CD8-positive, alpha-beta memory T cell (primary cell): ENCODE results near the gene BRSK2. TPM values are rescaled to one million over a fixed set of nuclear protein-coding genes. Genes with fewer than 3 reads are reported as not detected.
"Not testable (repeated sequence)": the region's sequence is repeated elsewhere in the genome, so short reads cannot be mapped to it uniquely, and the experiment has no call there.

Experiments used
- CTCF ChIA-PET: fragments of 350-600 bp; sonication (Branson Sonifier 250); formaldehyde crosslinking; loops from one replicate; lab custom pipeline; 2021; ENCODE audit warnings: antibody characterized with exemption; lab: Charles Lee
- POLR2A ChIA-PET: fragments of 350-600 bp; sonication (Branson Sonifier 250); formaldehyde crosslinking; loops from one replicate; lab custom pipeline; 2021; ENCODE audit warnings: antibody characterized with exemption; lab: Charles Lee
- DNase-seq, 5 donors: peaks; one replicate each; pipeline versions ENCODE4 v3.0.0 to v3.0.0-alpha.2; 2020 to 2022; ENCODE audit warnings: mixed read lengths in 1 of 5
- H3K27ac ChIP-seq: one replicate; pipeline ENCODE4 v1.7.0; 2013; ENCODE audit warnings: low read depth, mild to moderate bottlenecking, low read length, moderate library complexity
- H3K27me3 ChIP-seq: 2 replicates; pipeline ENCODE4 v1.7.0; 2013; ENCODE audit warnings: low read length, mild to moderate bottlenecking; ENCODE audit not compliant: insufficient read depth, poor library complexity, severe bottlenecking
- H3K36me3 ChIP-seq: 2 replicates; pipeline ENCODE4 v1.7.0; 2013; ENCODE audit warnings: mild to moderate bottlenecking, low read length, moderate library complexity; ENCODE audit not compliant: insufficient read depth
- H3K4me1 ChIP-seq: 2 replicates; pipeline ENCODE4 v1.7.0; 2013; ENCODE audit warnings: mild to moderate bottlenecking, low read length, moderate library complexity; ENCODE audit not compliant: insufficient read depth
- H3K4me3 ChIP-seq: 2 replicates; pipeline ENCODE4 v1.7.0; 2013; ENCODE audit warnings: mild to moderate bottlenecking, low read length
- H3K9me3 ChIP-seq: 2 replicates; pipeline ENCODE4 v1.7.0; 2013; ENCODE audit warnings: mild to moderate bottlenecking, low read length
- H3K27ac Mint-ChIP-seq, 8 donors: one replicate each; pipeline ENCODE4 v1.8.0; 2020 to 2021; ENCODE audit warnings: mixed read lengths in 8 of 8, mild to moderate bottlenecking in 6 of 8, inconsistent platforms in 3 of 8, moderate library complexity in 3 of 8
- H3K27me3 Mint-ChIP-seq, 2 donors: one replicate each; pipeline ENCODE4 v1.8.0; 2020 to 2021; ENCODE audit warnings: mixed read lengths in 2 of 2, mild to moderate bottlenecking in 1 of 2, moderate library complexity in 1 of 2
- H3K36me3 Mint-ChIP-seq, 3 donors: one replicate each; pipeline ENCODE4 v1.8.0; 2020 to 2021; ENCODE audit warnings: mixed read lengths in 3 of 3, inconsistent platforms in 1 of 3, mild to moderate bottlenecking in 1 of 3
- H3K4me1 Mint-ChIP-seq, 3 donors: one replicate each; pipeline ENCODE4 v1.8.0; 2020 to 2021; ENCODE audit warnings: mixed read lengths in 3 of 3, inconsistent platforms in 1 of 3, mild to moderate bottlenecking in 1 of 3
- H3K4me3 Mint-ChIP-seq, 7 donors: one replicate each; pipeline ENCODE4 v1.8.0; 2020 to 2021; ENCODE audit warnings: mixed read lengths in 7 of 7, mild to moderate bottlenecking in 6 of 7, moderate library complexity in 4 of 7, inconsistent platforms in 2 of 7
- H3K9me3 Mint-ChIP-seq, 5 donors: one replicate each; pipeline ENCODE4 v1.8.0; 2020 to 2022; ENCODE audit warnings: mixed read lengths in 5 of 5, mild to moderate bottlenecking in 3 of 5, moderate library complexity in 2 of 5, inconsistent platforms in 1 of 5
- polyA plus RNA-seq: library from polyadenylated mRNA; unstranded; fragments of 300-500 nt; fragmentation: Illumina TruSeq; gene quantifications from one replicate; pipeline ENCODE4 v1.2.3, GENCODE V29; 2021
- total RNA-seq, 2 experiments: library from RNA; stranded (reverse); gene quantifications; one replicate each; pipeline ENCODE4 v1.2.3, GENCODE V29; 2021

The BRSK2 gene
- total and polyA plus RNA-seq, 3 experiments from 2014 or later = 0.23 to 0.59 (median 0.35) TPM

GRCh38 chr11:1419811-1420210, 30.1 kb downstream of the BRSK2 start:
- DNase-seq = no peak
- POLR2A ChIA-PET = no interaction called here
- no peaks in the 10 kb centered on the region for H3K4me1 Mint-ChIP-seq
- no peaks in the 10 kb centered on the region for H3K4me1 ChIP-seq
- H3K27ac ChIP-seq = no peak overlapping the region
- H3K36me3 ChIP-seq = no peaks in the 10 kb centered on the region
- H3K4me3 Mint-ChIP-seq = no peak overlapping the region
- H3K36me3 Mint-ChIP-seq = peaks cover 0 to 3% (median 1%) of the 10 kb centered on the region in 3 donors
- H3K4me3 ChIP-seq = no peak overlapping the region
- H3K9me3 Mint-ChIP-seq = peaks cover 0 to 30% (median 24%) of the 10 kb centered on the region in 5 donors
- CTCF ChIA-PET = interaction anchor here (1.0 kb wide), 1 partner anchor 155 kb away, joined by 3 read pairs; no protein-coding TSS in a partner anchor
- H3K27me3 Mint-ChIP-seq = peaks cover 0 to 3% of the 10 kb centered on the region in 2 donors
- H3K27me3 ChIP-seq = no peaks in the 10 kb centered on the region
- H3K9me3 ChIP-seq = peaks cover 20% of the 10 kb centered on the region
- peak overlapping the region in 1 of 8 donors; percentile 60 for H3K27ac Mint-ChIP-seq

GRCh38 chr11:1421291-1421690, 31.6 kb downstream of the BRSK2 start:
- Histone ChIP-seq H3K36me3 (no peaks in the 10 kb centered on the region), H3K4me3 (no peak overlapping the region), H3K4me1 (no peaks in the 10 kb centered on the region), H3K27me3 (no peaks in the 10 kb centered on the region), H3K9me3 (peaks cover 20% of the 10 kb centered on the region), H3K27ac (no peak overlapping the region)
- ChIA-PET CTCF (no interaction called here), POLR2A (no interaction called here)
- H3K9me3 Mint-ChIP-seq = peaks cover 0 to 28% (median 24%) of the 10 kb centered on the region in 5 donors
- H3K27ac Mint-ChIP-seq = no peak overlapping the region
- DNase-seq = no peak
- no peak overlapping the region for H3K4me3 Mint-ChIP-seq
- no peaks in the 10 kb centered on the region for H3K4me1 Mint-ChIP-seq
- peaks cover 0 to 3% of the 10 kb centered on the region in 2 donors for H3K27me3 Mint-ChIP-seq
- H3K36me3 Mint-ChIP-seq = peaks cover 0 to 3% (median 1%) of the 10 kb centered on the region in 3 donors

GRCh38 chr11:1422481-1422880, 32.7 kb downstream of the BRSK2 start:
- Histone ChIP-seq H3K27me3 (no peaks in the 10 kb centered on the region), H3K4me1 (no peaks in the 10 kb centered on the region), H3K36me3 (no peaks in the 10 kb centered on the region), H3K9me3 (peaks cover 13% of the 10 kb centered on the region), H3K4me3 (no peak overlapping the region), H3K27ac (no peak overlapping the region)
- Mint-ChIP-seq H3K27ac (no peak overlapping the region), H3K9me3 (peaks cover 0 to 21% (median 15%) of the 10 kb centered on the region in 5 donors), H3K4me1 (no peaks in the 10 kb centered on the region), H3K36me3 (peaks cover 0 to 3% (median 1%) of the 10 kb centered on the region in 3 donors), H3K4me3 (no peak overlapping the region), H3K27me3 (peaks cover 0 to 3% of the 10 kb centered on the region in 2 donors)
- no peak for DNase-seq
- ChIA-PET POLR2A (no interaction called here), CTCF (no interaction called here)

GRCh38 chr11:1422981-1423380, 33.2 kb downstream of the BRSK2 start:
- ChIA-PET POLR2A (no interaction called here), CTCF (no interaction called here)
- Mint-ChIP-seq H3K27me3 (peaks cover 0 to 3% of the 10 kb centered on the region in 2 donors), H3K4me3 (no peak overlapping the region), H3K27ac (no peak overlapping the region), H3K36me3 (peaks cover 0 to 3% (median 1%) of the 10 kb centered on the region in 3 donors), H3K9me3 (peaks cover 0 to 21% (median 15%) of the 10 kb centered on the region in 5 donors), H3K4me1 (no peaks in the 10 kb centered on the region)
- Histone ChIP-seq H3K4me1 (no peaks in the 10 kb centered on the region), H3K4me3 (no peak overlapping the region), H3K36me3 (no peaks in the 10 kb centered on the region), H3K27ac (no peak overlapping the region), H3K27me3 (no peaks in the 10 kb centered on the region), H3K9me3 (peaks cover 12% of the 10 kb centered on the region)
- DNase-seq = no peak

- POLR2A ChIA-PET, H3K4me3 Mint-ChIP-seq, H3K27me3 Mint-ChIP-seq, H3K4me1 Mint-ChIP-seq, H3K27me3 ChIP-seq, H3K36me3 ChIP-seq, H3K27ac ChIP-seq, H3K36me3 Mint-ChIP-seq, DNase-seq, CTCF ChIA-PET, H3K27ac Mint-ChIP-seq, H3K9me3 ChIP-seq, H3K4me3 ChIP-seq, H3K4me1 ChIP-seq: not testable (repeated sequence)
- peaks cover 0 to 19% (median 14%) of the 10 kb centered on the region in 5 donors for H3K9me3 Mint-ChIP-seq
Measured at GRCh38 chr11:1423406-1423805, 33.7 kb downstream of the BRSK2 start.

- H3K4me1 Mint-ChIP-seq = no peaks in the 10 kb centered on the region
- no peaks in the 10 kb centered on the region for H3K27me3 ChIP-seq
- no peaks in the 10 kb centered on the region for H3K36me3 Mint-ChIP-seq
- no peak for DNase-seq
- peaks cover 0 to 3% of the 10 kb centered on the region in 2 donors for H3K27me3 Mint-ChIP-seq
- H3K27ac Mint-ChIP-seq = no peak overlapping the region
- H3K4me1 ChIP-seq = no peaks in the 10 kb centered on the region
- H3K27ac ChIP-seq = no peak overlapping the region
- POLR2A ChIA-PET = no interaction called here
- no peaks in the 10 kb centered on the region for H3K36me3 ChIP-seq
- no peaks in the 10 kb centered on the region for H3K9me3 ChIP-seq
- no peak overlapping the region for H3K4me3 Mint-ChIP-seq
- H3K9me3 Mint-ChIP-seq = peaks cover 0 to 5% (median 3%) of the 10 kb centered on the region in 5 donors
- H3K4me3 ChIP-seq = no peak overlapping the region
- CTCF ChIA-PET = no interaction called here
Measured at GRCh38 chr11:1425006-1425405, 35.3 kb downstream of the BRSK2 start.

GRCh38 chr11:1425439-1425838, 35.7 kb downstream of the BRSK2 start:
- no peaks in the 10 kb centered on the region for H3K4me1 ChIP-seq
- ChIA-PET CTCF (no interaction called here), POLR2A (no interaction called here)
- no peaks in the 10 kb centered on the region for H3K36me3 ChIP-seq
- Mint-ChIP-seq H3K4me1 (no peaks in the 10 kb centered on the region), H3K4me3 (no peak overlapping the region), H3K36me3 (no peaks in the 10 kb centered on the region), H3K27ac (no peak overlapping the region), H3K9me3 (peaks cover 0 to 4% (median 2%) of the 10 kb centered on the region in 5 donors), H3K27me3 (peaks cover 0 to 3% of the 10 kb centered on the region in 2 donors)
- no peak for DNase-seq
- H3K4me3 ChIP-seq = no peak overlapping the region
- H3K27ac ChIP-seq = no peak overlapping the region
- H3K9me3 ChIP-seq = no peaks in the 10 kb centered on the region
- H3K27me3 ChIP-seq = no peaks in the 10 kb centered on the region

GRCh38 chr11:1428762-1429316, 39.1 kb downstream of the BRSK2 start:
- Histone ChIP-seq H3K4me1 (no peaks in the 10 kb centered on the region), H3K27ac (no peak overlapping the region), H3K9me3 (no peaks in the 10 kb centered on the region), H3K27me3 (no peaks in the 10 kb centered on the region), H3K4me3 (no peak overlapping the region), H3K36me3 (no peaks in the 10 kb centered on the region)
- Mint-ChIP-seq H3K27ac (peak overlapping the region in 1 of 8 donors; percentile 29), H3K4me3 (no peak overlapping the region), H3K36me3 (no peaks in the 10 kb centered on the region), H3K27me3 (no peaks in the 10 kb centered on the region), H3K9me3 (no peaks in the 10 kb centered on the region), H3K4me1 (no peaks in the 10 kb centered on the region)
- POLR2A ChIA-PET = no interaction called here
- CTCF ChIA-PET = no interaction called here
- DNase-seq = no peak
